GM12878 (cell line): ENCODE measurements around the gene STRA8. TPM values are rescaled to one million over a fixed set of nuclear protein-coding genes. Genes with fewer than 3 reads are reported as not detected.

ENCODE experiments used
- ATAC-seq: fragments of 200-7000 bp; cut with Tn5 transposase; 3 replicates; pipeline ENCODE4 v1.9.1; 2020; ENCODE audit warnings: mild to moderate bottlenecking, moderate library complexity
- BruUV-seq: library from RNA; stranded (reverse); fragments of 400-500 nt; replicated peaks from 2 replicates; lab custom pipeline; 2021; lab: Mats Ljungman, UMichigan
- CTCF ChIA-PET: fragments of 300-600 bp; sonication (Branson Sonifier 250); formaldehyde crosslinking; extraction: SDS; loops from one replicate; lab custom pipeline; 2021; ENCODE audit warnings: inconsistent platforms; lab: Yijun Ruan, JAX
- POLR2A ChIA-PET: fragments of 350-600 bp; formaldehyde crosslinking; extraction: SDS; loops from one replicate; lab custom pipeline; 2021; ENCODE audit warnings: inconsistent platforms; lab: Charles Lee
- RAD21 ChIA-PET: fragments of 300-600 bp; sonication (Branson Sonifier 250); formaldehyde crosslinking; loops from one replicate; lab custom pipeline; 2023; ENCODE audit warnings: antibody characterized with exemption; ENCODE audit not compliant: unreplicated experiment; lab: Charles Lee
- SMC1A ChIA-PET: fragments of 300-600 bp; sonication (Branson Sonifier 250); formaldehyde crosslinking; loops from one replicate; lab custom pipeline; 2023; ENCODE audit not compliant: unreplicated experiment, uncharacterized antibody; lab: Charles Lee
- DNase-seq: peaks from one replicate; pipeline ENCODE4 v3.0.0-alpha.2; 2011; ENCODE audit warnings: low read depth, low spot score
- FAIRE-seq: peaks from 3 replicates; lab custom pipeline; 2011; peaks lifted over from hg19 to GRCh38; lab: Jason Lieb, UNC
- H2AFZ ChIP-seq: 2 replicates; pipeline ENCODE4 v1.6.0; 2011; ENCODE audit warnings: low read depth, low read length, control low read depth; ENCODE audit not compliant: control insufficient read depth
- H3K27ac ChIP-seq: 2 replicates; pipeline ENCODE4 v1.5.1; 2011; ENCODE audit warnings: control low read depth; ENCODE audit not compliant: control insufficient read depth, insufficient read depth
- H3K27me3 ChIP-seq, 2 experiments: replicated peaks in 1 of 2; 2 replicates each; pipeline versions ENCODE4 v1.6.0 to v1.6.1; 2011; ENCODE audit warnings: low read length in 1 of 2; ENCODE audit not compliant: control insufficient read depth in 2 of 2, insufficient read depth in 2 of 2
- H3K36me3 ChIP-seq, 2 experiments: 2 replicates each; pipeline ENCODE4 v1.5.1; 2011; ENCODE audit warnings: low read length in 1 of 2; ENCODE audit not compliant: control insufficient read depth in 2 of 2, insufficient read depth in 2 of 2
- H3K4me1 ChIP-seq: 2 replicates; pipeline ENCODE4 v1.6.1; 2011; ENCODE audit warnings: mild to moderate bottlenecking, low read length, moderate library complexity, mixed read lengths; ENCODE audit not compliant: control insufficient read depth, insufficient read depth
- H3K4me2 ChIP-seq: 2 replicates; pipeline ENCODE4 v1.6.0; 2011; ENCODE audit warnings: control low read depth; ENCODE audit not compliant: control insufficient read depth, insufficient read depth
- H3K4me3 ChIP-seq: fragments of 200-600 bp; sonication (generic); 2 replicates; pipeline ENCODE4 v1.5.1; 2016
- H3K79me2 ChIP-seq: 2 replicates; pipeline ENCODE4 v1.6.0; 2011; ENCODE audit warnings: low read length; ENCODE audit not compliant: control insufficient read depth, insufficient read depth
- H3K9ac ChIP-seq: 2 replicates; pipeline ENCODE4 v1.8.0; 2011; ENCODE audit warnings: low read length, control low read depth, mixed read lengths; ENCODE audit not compliant: control insufficient read depth, insufficient read depth
- H3K9me3 ChIP-seq: replicated peaks from 3 replicates; pipeline ENCODE4 v1.5.1; 2011; ENCODE audit warnings: mild to moderate bottlenecking, low read length; ENCODE audit not compliant: control insufficient read depth, insufficient read depth
- H4K20me1 ChIP-seq: 2 replicates; pipeline ENCODE4 v1.6.0; 2011; ENCODE audit not compliant: control insufficient read depth, insufficient read depth
- EED ChIP-seq: sonication (generic); IDR thresholded peaks from 2 replicates; pipeline ENCODE4 v1.6.1; 2016; ENCODE audit warnings: antibody characterized with exemption, low read depth
- IKZF2 ChIP-seq, 2 experiments: fragments of 450-650 bp; IDR thresholded peaks; 2 replicates each; pipeline ENCODE4 v1.6.1; 2017; ENCODE audit warnings: mild to moderate bottlenecking in 2 of 2, moderate library complexity in 2 of 2
- POLR2A ChIP-seq: IDR thresholded peaks from 2 replicates; pipeline ENCODE4 v1.6.1; 2011; ENCODE audit warnings: low read depth, mild to moderate bottlenecking, low read length
- RELB ChIP-seq: fragments of 450-650 bp; IDR thresholded peaks from 2 replicates; pipeline ENCODE4 v1.6.1; 2017; ENCODE audit warnings: low read depth, mild to moderate bottlenecking, moderate library complexity
- SPI1 ChIP-seq: IDR thresholded peaks from 2 replicates; pipeline ENCODE4 v1.6.1; 2011; ENCODE audit warnings: low read depth, mild to moderate bottlenecking, low read length, moderate library complexity, borderline replicate concordance; ENCODE audit not compliant: insufficient read depth
- in situ Hi-C: fragments of 300-500 bp; cut with MboI; formaldehyde crosslinking; loops from 9 replicates; pipeline ENCODE4 v1.14.3; 2018; ENCODE audit warnings: mixed read lengths
- intact Hi-C: fragments of 100-400 bp; cut with micrococcal nuclease; formaldehyde crosslinking; loops from one replicate; pipeline ENCODE4 v1.14.2; 2022; ENCODE audit not compliant: unreplicated experiment
- polyA plus RNA-seq, 11 experiments: library from polyadenylated mRNA; depleted of rRNA in 4 of 11; unstranded in 6 of 11; stranded (reverse) in 5 of 11; fragments of >200 nt; fragmentation: Nextera tagmentation in 4 of 11; fragmentation: Illumina TruSeq in 1 of 11; extraction: Ambion mirVana in 4 of 11; extraction: Trizol in 1 of 11; gene quantifications; 1 replicate in 1 of 11; 2 replicates in 10 of 11; pipeline versions ENCODE4 v1.2.1 to v1.2.3, GENCODE V29; 2011 to 2016; ENCODE audit warnings: inconsistent platforms in 2 of 11, missing spikeins in 2 of 11, low read depth in 1 of 11
- total RNA-seq, 4 experiments: library from RNA; depleted of rRNA in 3 of 4; stranded (reverse); fragments of >200 nt in 3 of 4; fragmentation: Illumina TruSeq in 1 of 4; extraction: Trizol in 1 of 4; gene quantifications; 2 replicates each; pipeline versions ENCODE4 v1.2.1 to v1.2.3, GENCODE V29; 2013 to 2021

Gene STRA8
- total and polyA plus RNA-seq, 10 of the 15 experiments (the other 5 are each of a cell fraction or from before 2014, with no cell fraction given), result 0.15 TPM; not detected in 9

GRCh38 chr7:135190703-135191102 is 42.9 kb upstream of the STRA8 start:
- Histone ChIP-seq H3K27me3 (no peaks in the 10 kb centered on the region), H4K20me1 (no peaks in the 10 kb centered on the region), H3K4me1 (peaks cover 29% of the 10 kb centered on the region), H3K27ac (no peak overlapping the region), H3K4me2 (no peak overlapping the region), H3K4me3 (no peak overlapping the region), H3K9me3 (no peaks in the 10 kb centered on the region), H3K79me2 (peaks cover 30% of the 10 kb centered on the region), H3K36me3 (peaks cover 24 to 42% of the 10 kb centered on the region in 2 experiments), H3K9ac (no peak overlapping the region), H2AFZ (no peak overlapping the region)
- ATAC-seq (no peak), FAIRE-seq (peak; percentile 31), DNase-seq (no peak)
- ChIA-PET SMC1A (interaction anchor here (0.8 to 9.3 kb wide), 7 partner anchors 8 to 203 kb away, joined by 3 to 251 read pairs (median 4); partner anchors contain the start of genes CYREN and WDR91), RAD21 (interaction anchor here (1.1 to 8.4 kb wide), 7 partner anchors 16 to 203 kb away, joined by 3 to 230 read pairs (median 27); partner anchors contain the start of genes AGBL3, CYREN and WDR91), POLR2A (interaction anchor here (1.1 to 9.9 kb wide), 5 partner anchors 8 to 202 kb away, joined by 3 to 299 read pairs (median 12); partner anchors contain the start of genes CYREN and WDR91), CTCF (interaction anchor here (1.3 to 10.2 kb wide), 4 partner anchors 10 to 83 kb away, joined by 3 to 135 read pairs (median 57); partner anchors contain the start of genes CYREN and WDR91)
- intact Hi-C loops (no loop called here), in situ Hi-C loops (no loop called here)
- BruUV-seq, result no TSS peak
- TF ChIP-seq RELB, result peak; percentile 41; the same call in 1 of the 2 replicates
- peak; percentile 40; the same call in 1 of the 2 replicates for TF ChIP-seq SPI1
- peak; percentile 35 to 63; a peak in 2 of 4 replicates for TF ChIP-seq IKZF2 (IDR thresholded peaks at IDR 0.05)
- no peak for TF ChIP-seq POLR2A
- TF ChIP-seq EED, result no peak
